Transverse colon (tissue), 4 donors: ENCODE measurements around the gene LCTL. TPM values are rescaled to one million over a fixed set of nuclear protein-coding genes. Genes with fewer than 3 reads are reported as not detected.

Source experiments
- DNase-seq: peaks from one replicate; pipeline ENCODE4 v3.0.0-alpha.2; 2019
- H3K27ac ChIP-seq, 4 donors: fragments of 200-600 bp; sonication (generic); 2 replicates each; pipeline ENCODE4 v1.5.1; 2016 to 2018; ENCODE audit warnings: inconsistent platforms in 4 of 4
- H3K27me3 ChIP-seq: fragments of 200-600 bp; sonication (generic); 2 replicates; pipeline ENCODE4 v1.5.1; 2017; ENCODE audit warnings: inconsistent platforms
- H3K36me3 ChIP-seq, 4 donors: fragments of 200-600 bp; sonication (generic); 2 replicates each; pipeline ENCODE4 v1.5.1; 2017 to 2019; ENCODE audit warnings: inconsistent platforms in 4 of 4
- H3K4me1 ChIP-seq, 4 donors: fragments of 200-600 bp; sonication (generic); 2 replicates each; pipeline ENCODE4 v1.5.1; 2017 to 2020; ENCODE audit warnings: inconsistent platforms in 4 of 4
- H3K4me3 ChIP-seq, 4 donors: fragments of 200-600 bp; sonication (generic); 1 replicate in 1 of 4; 2 replicates in 3 of 4; pipeline versions ENCODE4 v1.5.1 to v1.6.1; 2017 to 2019; ENCODE audit warnings: inconsistent platforms in 4 of 4
- H3K9me3 ChIP-seq, 2 donors: fragments of 200-600 bp; sonication (generic); 2 replicates each; pipeline ENCODE4 v1.5.1; 2017 to 2019; ENCODE audit warnings: inconsistent platforms in 2 of 2
- EP300 ChIP-seq: sonication (generic); formaldehyde crosslinking; IDR thresholded peaks from one replicate; pipeline ENCODE4 v1.6.1; 2017; ENCODE audit warnings: antibody characterized with exemption, low read depth
- POLR2A ChIP-seq: fragments of 450-650 bp; IDR thresholded peaks from one replicate; pipeline ENCODE4 v1.6.1; 2016; ENCODE audit warnings: antibody characterized with exemption, mild to moderate bottlenecking, moderate library complexity
- POLR2AphosphoS5 ChIP-seq, 3 donors: sonication (generic); formaldehyde crosslinking; IDR thresholded peaks; one replicate each; pipeline ENCODE4 v1.6.1; 2016; ENCODE audit warnings: antibody characterized with exemption in 3 of 3
- WGBS, 2 donors: methylation state at CpG; one replicate each; pipeline ENCODE4 v1.1.5; 2018; ENCODE audit warnings: low coverage in 1 of 2; 5-methylcytosine and 5-hydroxymethylcytosine counted together
- in situ Hi-C, 4 donors: fragments of 200-750 bp; cut with MboI; loops; one replicate each; pipeline versions ENCODE4 v1.15.0 to v1.15.1; 2017; ENCODE audit warnings: low sequenced_read_pairs in 3 of 4, low pct_ligation_motif_present in 1 of 4, low pct_unique_long_range_greater_than_20kb in 1 of 4
- intact Hi-C: fragments of 100-400 bp; cut with DNase I; formaldehyde crosslinking; loops from one replicate; pipeline ENCODE4 v1.15.1; 2023; ENCODE audit warnings: low total_unique reads
- total RNA-seq, 4 donors: library from RNA; depleted of rRNA; stranded (reverse); fragments of >200 nt; gene quantifications; one replicate each; pipeline ENCODE4 v1.1.0, GENCODE V29; 2016
- TF ChIP-seq, protein P1 (sequence below), 5 experiments: fragments of 200-600 bp in 3 of 5; fragments of 450-650 bp in 2 of 5; sonication (generic) in 3 of 5; IDR thresholded peaks; 1 replicate in 2 of 5; 2 replicates in 3 of 5; pipeline ENCODE4 v1.5.1; 2016 to 2017; ENCODE audit warnings: antibody characterized with exemption in 5 of 5, inconsistent platforms in 3 of 5, mild to moderate bottlenecking in 2 of 5, moderate library complexity in 1 of 5

LCTL gene
- total RNA-seq, 4 donors from 2014 or later: not detected

- no peak for DNase-seq
- Histone ChIP-seq H3K27ac (no peak overlapping the region), H3K4me1 (peaks cover 0 to 1% (median 0%) of the 10 kb centered on the region in 4 donors), H3K27me3 (no peaks in the 10 kb centered on the region), H3K9me3 (no peaks in the 10 kb centered on the region), H3K36me3 (no peaks in the 10 kb centered on the region), H3K4me3 (no peak overlapping the region)
- intact Hi-C loops: no loop called here
- TF ChIP-seq POLR2A: no peak
- TF ChIP-seq, protein P1, sequence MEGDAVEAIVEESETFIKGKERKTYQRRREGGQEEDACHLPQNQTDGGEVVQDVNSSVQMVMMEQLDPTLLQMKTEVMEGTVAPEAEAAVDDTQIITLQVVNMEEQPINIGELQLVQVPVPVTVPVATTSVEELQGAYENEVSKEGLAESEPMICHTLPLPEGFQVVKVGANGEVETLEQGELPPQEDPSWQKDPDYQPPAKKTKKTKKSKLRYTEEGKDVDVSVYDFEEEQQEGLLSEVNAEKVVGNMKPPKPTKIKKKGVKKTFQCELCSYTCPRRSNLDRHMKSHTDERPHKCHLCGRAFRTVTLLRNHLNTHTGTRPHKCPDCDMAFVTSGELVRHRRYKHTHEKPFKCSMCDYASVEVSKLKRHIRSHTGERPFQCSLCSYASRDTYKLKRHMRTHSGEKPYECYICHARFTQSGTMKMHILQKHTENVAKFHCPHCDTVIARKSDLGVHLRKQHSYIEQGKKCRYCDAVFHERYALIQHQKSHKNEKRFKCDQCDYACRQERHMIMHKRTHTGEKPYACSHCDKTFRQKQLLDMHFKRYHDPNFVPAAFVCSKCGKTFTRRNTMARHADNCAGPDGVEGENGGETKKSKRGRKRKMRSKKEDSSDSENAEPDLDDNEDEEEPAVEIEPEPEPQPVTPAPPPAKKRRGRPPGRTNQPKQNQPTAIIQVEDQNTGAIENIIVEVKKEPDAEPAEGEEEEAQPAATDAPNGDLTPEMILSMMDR (IDR thresholded peaks at IDR 0.05): no peak
- no peak for TF ChIP-seq EP300
- TF ChIP-seq POLR2AphosphoS5 (IDR thresholded peaks at IDR 0.05): no peak
- in situ Hi-C loops: no loop called here
- 81% methylated on average over 4 of the region's 4 CpGs; no CpG with 5 or more reads in 1 of the 2 donors for WGBS, 2 donors
Observed at GRCh38 chr15:66572146-66572545, 6.3 kb upstream of the LCTL start.

DNA sequence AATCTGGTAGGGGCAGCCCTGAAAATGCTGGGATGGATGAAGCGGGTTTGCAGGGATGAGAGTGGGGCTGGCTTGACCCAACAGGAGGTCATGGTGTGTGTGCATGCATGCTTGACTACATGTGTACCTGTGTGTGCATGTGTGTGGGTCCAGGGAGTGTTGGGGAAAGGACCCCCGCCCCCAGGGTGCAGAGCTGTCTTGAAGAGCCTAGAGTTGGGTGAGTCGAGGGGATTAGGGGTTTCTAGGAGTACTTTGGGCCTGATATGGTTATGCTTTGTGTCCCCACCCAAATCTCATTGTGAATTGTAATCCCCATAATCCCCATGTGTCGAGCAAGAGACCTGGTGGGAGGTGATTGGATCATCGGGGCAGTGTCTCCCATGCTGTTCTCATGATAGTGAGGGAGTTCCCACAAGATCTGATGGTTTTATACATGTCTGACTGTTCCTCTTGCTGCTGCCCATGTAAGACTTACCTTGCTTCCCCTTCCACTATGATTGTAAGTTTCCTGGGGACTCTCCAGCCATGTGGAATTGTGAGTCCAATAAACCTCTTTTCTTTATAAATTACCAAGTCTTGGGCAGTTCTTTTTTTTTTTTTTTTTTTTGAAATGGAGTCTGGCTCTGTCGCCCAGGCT, 5.2 kb upstream of the LCTL start:
- TF ChIP-seq, protein P1 (IDR thresholded peaks at IDR 0.05): no peak
- TF ChIP-seq POLR2AphosphoS5 (IDR thresholded peaks at IDR 0.05) (no peak), EP300 (no peak), POLR2A (no peak)
- Histone ChIP-seq H3K9me3 (no peaks in the 10 kb centered on the region), H3K4me3 (no peak overlapping the region), H3K36me3 (no peaks in the 10 kb centered on the region), H3K27ac (no peak overlapping the region), H3K4me1 (peaks cover 0 to 5% (median 0%) of the 10 kb centered on the region in 4 donors), H3K27me3 (no peaks in the 10 kb centered on the region)
- intact Hi-C loops: no loop called here
- 67 to 77% methylated on average over 3 to 6 of the region's 6 CpGs for WGBS, 2 donors
- in situ Hi-C loops: no loop called here
- DNase-seq: no peak

- in situ Hi-C loops: no loop called here
- Histone ChIP-seq H3K4me3 (no peak overlapping the region), H3K36me3 (no peaks in the 10 kb centered on the region), H3K4me1 (peaks cover 0 to 5% (median 0%) of the 10 kb centered on the region in 4 donors), H3K27me3 (no peaks in the 10 kb centered on the region), H3K27ac (no peak overlapping the region), H3K9me3 (no peaks in the 10 kb centered on the region)
- intact Hi-C loops: no loop called here
- no peak for DNase-seq
- no peak for TF ChIP-seq EP300
- TF ChIP-seq, protein P1 (IDR thresholded peaks at IDR 0.05): no peak
- no peak for TF ChIP-seq POLR2AphosphoS5 (IDR thresholded peaks at IDR 0.05)
- TF ChIP-seq POLR2A: no peak
- 85% methylated on average over 3 of the region's 3 CpGs; no CpG with 5 or more reads in 1 of the 2 donors for WGBS, 2 donors
Observed at GRCh38 chr15:66570327-66570726, 4.5 kb upstream of the LCTL start.

DNA sequence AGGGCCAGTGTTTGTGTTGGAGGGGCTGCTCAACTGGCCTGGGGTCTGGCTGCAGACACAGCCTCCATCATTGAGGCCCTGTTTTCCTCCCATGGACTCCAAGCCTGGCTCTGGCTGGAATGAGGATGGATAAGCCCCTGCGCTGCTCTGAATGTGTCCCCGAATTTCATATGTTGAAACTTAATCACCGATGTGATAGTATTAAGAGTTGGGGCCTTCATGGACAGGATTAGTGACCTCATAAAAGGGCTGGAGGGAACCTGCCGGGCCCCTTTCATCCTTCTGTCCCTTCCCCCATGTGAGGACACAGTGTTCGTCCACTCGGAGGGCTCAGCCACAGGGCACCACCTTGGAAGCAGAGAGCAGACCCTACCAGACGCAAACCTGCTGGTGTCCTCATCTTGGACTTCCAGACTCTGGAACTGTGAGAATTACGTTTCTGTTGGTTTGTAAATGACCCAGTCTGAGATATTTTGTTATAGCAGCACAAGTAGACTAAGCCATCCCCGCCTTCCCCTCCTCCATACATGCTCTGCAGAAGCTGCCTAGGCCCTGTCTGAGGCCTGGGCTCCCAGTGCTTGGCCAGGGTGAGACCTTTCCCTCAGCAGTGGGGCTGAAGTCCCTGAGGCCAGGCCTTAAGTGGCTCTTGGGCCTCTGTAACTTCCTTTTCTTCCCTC, 3.8 kb upstream of the LCTL start:
- no peaks in the 10 kb centered on the region for H3K9me3 ChIP-seq
- H3K27ac ChIP-seq: no peak overlapping the region
- in situ Hi-C loops: no loop called here
- intact Hi-C loops: no loop called here
- peaks cover 0 to 5% (median 0%) of the 10 kb centered on the region in 4 donors for H3K4me1 ChIP-seq
- TF ChIP-seq EP300 (no peak), POLR2AphosphoS5 (IDR thresholded peaks at IDR 0.05) (no peak), POLR2A (no peak)
- TF ChIP-seq, protein P1 (IDR thresholded peaks at IDR 0.05): no peak
- H3K27me3 ChIP-seq: no peaks in the 10 kb centered on the region
- no peaks in the 10 kb centered on the region for H3K36me3 ChIP-seq
- WGBS, 2 donors: 65 to 100% methylated on average over 1 to 9 of the region's 9 CpGs
- no peak overlapping the region for H3K4me3 ChIP-seq
- no peak for DNase-seq
